ENCODE measurements around the gene TGFB1I1. TPM values are rescaled to one million over a fixed set of nuclear protein-coding genes. Genes with fewer than 3 reads are reported as not detected.

TGFB1I1 gene
- total RNA-seq, 1 experiment from 2014 or later: 4.3 TPM

DNA sequence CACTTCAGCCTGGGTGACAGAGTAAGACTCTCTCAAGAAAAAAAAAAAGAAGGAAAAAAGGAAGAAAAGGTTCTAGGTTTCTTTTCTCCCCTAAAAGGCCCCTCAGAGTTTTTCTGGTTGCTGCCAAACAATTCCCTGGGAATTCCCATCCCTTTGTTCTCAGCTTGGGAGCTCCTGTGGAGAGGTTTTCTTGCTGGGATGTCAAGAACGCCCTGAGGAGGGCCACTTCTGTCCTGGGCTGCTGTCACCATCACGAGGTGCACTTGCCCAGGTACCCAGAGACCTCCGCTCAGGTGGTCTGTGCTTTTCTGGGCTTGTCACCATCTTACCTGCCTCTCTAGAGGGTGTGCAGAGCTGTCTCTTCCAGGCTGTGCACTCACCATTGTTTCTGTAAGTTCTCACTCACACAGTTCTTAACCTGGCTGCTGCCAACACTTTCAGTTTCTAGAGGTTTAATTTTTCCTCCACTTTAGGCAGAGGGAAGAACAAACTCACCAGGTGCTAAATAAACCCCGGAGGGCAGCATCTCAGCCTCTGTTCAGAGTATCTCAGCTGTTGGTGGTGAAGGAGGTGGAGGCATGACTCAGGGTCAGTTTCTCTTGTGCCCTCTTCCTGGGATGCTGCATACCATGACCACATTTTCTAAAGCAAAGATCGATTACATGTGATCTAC, 41.4 kb upstream of the TGFB1I1 start:
- ChIA-PET CTCF (interaction anchor here (0.7 to 2.3 kb wide), 8 partner anchors 12 to 446 kb away, joined by 3 to 7 read pairs (median 3); partner anchors contain the start of genes HSD3B7 and ZNF843), POLR2A (no interaction called here)
- Mint-ChIP-seq H3K9me3 (no peaks in the 10 kb centered on the region), H3K27me3 (ENCODE audit: low read depth) (peaks cover 39% of the 10 kb centered on the region), H3K36me3 (no peaks in the 10 kb centered on the region; the same call in 1 of the 2 replicates), H3K4me1 (0 out of 2 replicates have a peak, but pooled peaks cover 2% of the 10 kb centered on the region), H3K4me3 (no peak overlapping the region), H3K27ac (no peak overlapping the region)
- no peak for DNase-seq (ENCODE audit: low spot score)
- peak; percentile 22; the same call in 1 of the 2 replicates for ATAC-seq
- TF ChIP-seq FOXP1 (CRISPR knock-in tag; IDR thresholded peaks at IDR 0.05; ENCODE audit: borderline replicate concordance) (no peak), NR3C1 (CRISPR knock-in tag; conservative IDR thresholded peaks at IDR 0.05; ENCODE audit: low read depth) (no peak), TEAD1 (CRISPR knock-in tag; IDR thresholded peaks at IDR 0.05) (no peak), ZNF396 (CRISPR knock-in tag; IDR thresholded peaks at IDR 0.05; ENCODE audit: borderline replicate concordance) (no peak), SP1 (CRISPR knock-in tag; conservative IDR thresholded peaks at IDR 0.05) (no peak), ETV6 (CRISPR knock-in tag; IDR thresholded peaks at IDR 0.05) (no peak), ZNF121 (CRISPR knock-in tag; IDR thresholded peaks at IDR 0.05) (no peak), ELF4 (CRISPR knock-in tag; IDR thresholded peaks at IDR 0.05; ENCODE audit: low read depth) (no peak), GABPB1 (CRISPR knock-in tag; IDR thresholded peaks at IDR 0.05) (no peak), ZBTB21 (CRISPR knock-in tag; IDR thresholded peaks at IDR 0.05; ENCODE audit: borderline replicate concordance) (no peak), HMGA2 (CRISPR knock-in tag; IDR thresholded peaks at IDR 0.05) (no peak)
- TF ChIP-seq, protein P1, sequence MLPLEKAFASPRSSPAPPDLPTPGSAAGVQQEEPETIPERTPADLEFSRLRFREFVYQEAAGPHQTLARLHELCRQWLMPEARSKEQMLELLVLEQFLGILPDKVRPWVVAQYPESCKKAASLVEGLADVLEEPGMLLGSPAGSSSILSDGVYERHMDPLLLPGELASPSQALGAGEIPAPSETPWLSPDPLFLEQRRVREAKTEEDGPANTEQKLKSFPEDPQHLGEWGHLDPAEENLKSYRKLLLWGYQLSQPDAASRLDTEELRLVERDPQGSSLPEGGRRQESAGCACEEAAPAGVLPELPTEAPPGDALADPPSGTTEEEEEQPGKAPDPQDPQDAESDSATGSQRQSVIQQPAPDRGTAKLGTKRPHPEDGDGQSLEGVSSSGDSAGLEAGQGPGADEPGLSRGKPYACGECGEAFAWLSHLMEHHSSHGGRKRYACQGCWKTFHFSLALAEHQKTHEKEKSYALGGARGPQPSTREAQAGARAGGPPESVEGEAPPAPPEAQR (CRISPR knock-in tag; IDR thresholded peaks at IDR 0.05): no peak
- TF ChIP-seq, protein P2, sequence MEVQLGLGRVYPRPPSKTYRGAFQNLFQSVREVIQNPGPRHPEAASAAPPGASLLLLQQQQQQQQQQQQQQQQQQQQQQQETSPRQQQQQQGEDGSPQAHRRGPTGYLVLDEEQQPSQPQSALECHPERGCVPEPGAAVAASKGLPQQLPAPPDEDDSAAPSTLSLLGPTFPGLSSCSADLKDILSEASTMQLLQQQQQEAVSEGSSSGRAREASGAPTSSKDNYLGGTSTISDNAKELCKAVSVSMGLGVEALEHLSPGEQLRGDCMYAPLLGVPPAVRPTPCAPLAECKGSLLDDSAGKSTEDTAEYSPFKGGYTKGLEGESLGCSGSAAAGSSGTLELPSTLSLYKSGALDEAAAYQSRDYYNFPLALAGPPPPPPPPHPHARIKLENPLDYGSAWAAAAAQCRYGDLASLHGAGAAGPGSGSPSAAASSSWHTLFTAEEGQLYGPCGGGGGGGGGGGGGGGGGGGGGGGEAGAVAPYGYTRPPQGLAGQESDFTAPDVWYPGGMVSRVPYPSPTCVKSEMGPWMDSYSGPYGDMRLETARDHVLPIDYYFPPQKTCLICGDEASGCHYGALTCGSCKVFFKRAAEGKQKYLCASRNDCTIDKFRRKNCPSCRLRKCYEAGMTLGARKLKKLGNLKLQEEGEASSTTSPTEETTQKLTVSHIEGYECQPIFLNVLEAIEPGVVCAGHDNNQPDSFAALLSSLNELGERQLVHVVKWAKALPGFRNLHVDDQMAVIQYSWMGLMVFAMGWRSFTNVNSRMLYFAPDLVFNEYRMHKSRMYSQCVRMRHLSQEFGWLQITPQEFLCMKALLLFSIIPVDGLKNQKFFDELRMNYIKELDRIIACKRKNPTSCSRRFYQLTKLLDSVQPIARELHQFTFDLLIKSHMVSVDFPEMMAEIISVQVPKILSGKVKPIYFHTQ (CRISPR knock-in tag; IDR thresholded peaks at IDR 0.05): no peak
- TF ChIP-seq, protein P3, sequence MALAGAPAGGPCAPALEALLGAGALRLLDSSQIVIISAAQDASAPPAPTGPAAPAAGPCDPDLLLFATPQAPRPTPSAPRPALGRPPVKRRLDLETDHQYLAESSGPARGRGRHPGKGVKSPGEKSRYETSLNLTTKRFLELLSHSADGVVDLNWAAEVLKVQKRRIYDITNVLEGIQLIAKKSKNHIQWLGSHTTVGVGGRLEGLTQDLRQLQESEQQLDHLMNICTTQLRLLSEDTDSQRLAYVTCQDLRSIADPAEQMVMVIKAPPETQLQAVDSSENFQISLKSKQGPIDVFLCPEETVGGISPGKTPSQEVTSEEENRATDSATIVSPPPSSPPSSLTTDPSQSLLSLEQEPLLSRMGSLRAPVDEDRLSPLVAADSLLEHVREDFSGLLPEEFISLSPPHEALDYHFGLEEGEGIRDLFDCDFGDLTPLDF (CRISPR knock-in tag; IDR thresholded peaks at IDR 0.05): no peak
- TF ChIP-seq, protein P4, sequence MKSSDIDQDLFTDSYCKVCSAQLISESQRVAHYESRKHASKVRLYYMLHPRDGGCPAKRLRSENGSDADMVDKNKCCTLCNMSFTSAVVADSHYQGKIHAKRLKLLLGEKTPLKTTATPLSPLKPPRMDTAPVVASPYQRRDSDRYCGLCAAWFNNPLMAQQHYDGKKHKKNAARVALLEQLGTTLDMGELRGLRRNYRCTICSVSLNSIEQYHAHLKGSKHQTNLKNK (CRISPR knock-in tag; IDR thresholded peaks at IDR 0.05): no peak

DNA sequence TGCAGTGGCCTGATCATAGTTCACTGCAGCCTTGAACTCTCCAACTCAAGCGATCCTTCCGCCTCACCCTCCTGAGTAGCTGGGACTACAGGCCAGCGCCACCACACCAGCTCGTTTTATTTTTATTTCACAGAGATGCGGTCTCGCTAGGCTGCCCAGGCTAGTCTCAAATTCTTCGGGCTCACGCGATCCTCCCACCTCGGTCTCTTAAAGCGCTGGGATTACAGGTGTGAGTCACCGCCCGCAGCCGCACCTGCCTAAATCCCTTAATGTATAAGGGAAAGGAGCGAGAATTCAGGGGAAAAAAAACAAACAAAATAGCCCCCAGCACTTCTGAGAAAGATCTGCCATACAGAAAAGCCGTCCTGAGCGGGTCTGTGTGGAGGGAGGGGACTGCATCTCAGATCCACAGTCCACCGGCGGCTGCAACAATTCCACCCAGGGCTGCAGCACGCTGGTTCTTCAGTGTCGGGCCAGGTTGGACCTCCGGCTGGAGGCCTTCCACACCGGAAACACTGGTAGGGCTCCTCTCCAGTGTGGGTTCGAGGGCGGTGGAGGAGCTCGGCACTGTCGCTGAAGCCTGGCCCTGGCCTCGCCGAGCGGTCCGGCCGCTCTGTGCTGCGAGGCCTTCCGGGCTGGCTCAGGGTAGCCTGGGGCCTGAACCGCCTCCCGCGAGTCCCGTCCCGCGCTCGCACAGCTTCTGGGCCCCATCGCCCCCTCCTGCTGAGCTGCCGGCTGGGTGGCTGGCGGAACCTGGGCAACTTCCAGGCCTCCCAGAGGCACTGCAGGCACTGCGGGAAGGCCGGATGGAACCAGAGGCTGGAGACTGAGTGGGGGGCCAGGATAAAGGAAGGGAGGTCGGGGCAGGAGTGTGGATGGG, 36.4 kb upstream of the TGFB1I1 start:
- ATAC-seq (peak; percentile 38; the same call in 1 of the 2 replicates), DNase-seq (ENCODE audit: low spot score) (no peak)
- ChIA-PET CTCF (interaction anchor here (1.0 to 1.6 kb wide), 3 partner anchors 16 to 93 kb away, joined by 4 to 6 read pairs (median 5); no protein-coding TSS in a partner anchor), POLR2A (no interaction called here)
- Mint-ChIP-seq H3K36me3 (no peaks in the 10 kb centered on the region), H3K9me3 (no peaks in the 10 kb centered on the region), H3K27ac (no peak overlapping the region; the same call in 1 of the 2 replicates), H3K4me1 (peaks cover 1% of the 10 kb centered on the region; the same call in 1 of the 2 replicates), H3K27me3 (ENCODE audit: low read depth) (peaks cover 6% of the 10 kb centered on the region; the same call in 1 of the 2 replicates), H3K4me3 (no peak overlapping the region)
- TF ChIP-seq, protein P5, sequence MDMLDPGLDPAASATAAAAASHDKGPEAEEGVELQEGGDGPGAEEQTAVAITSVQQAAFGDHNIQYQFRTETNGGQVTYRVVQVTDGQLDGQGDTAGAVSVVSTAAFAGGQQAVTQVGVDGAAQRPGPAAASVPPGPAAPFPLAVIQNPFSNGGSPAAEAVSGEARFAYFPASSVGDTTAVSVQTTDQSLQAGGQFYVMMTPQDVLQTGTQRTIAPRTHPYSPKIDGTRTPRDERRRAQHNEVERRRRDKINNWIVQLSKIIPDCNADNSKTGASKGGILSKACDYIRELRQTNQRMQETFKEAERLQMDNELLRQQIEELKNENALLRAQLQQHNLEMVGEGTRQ (CRISPR knock-in tag; IDR thresholded peaks at IDR 0.05): no peak
- TF ChIP-seq TCF7 (CRISPR knock-in tag; IDR thresholded peaks at IDR 0.05; ENCODE audit: low read depth): no peak
- no peak for TF ChIP-seq FOXK1 (CRISPR knock-in tag; IDR thresholded peaks at IDR 0.05)
- TF ChIP-seq TEAD4 (CRISPR knock-in tag; IDR thresholded peaks at IDR 0.05): no peak
- TF ChIP-seq ESRRA (CRISPR knock-in tag; IDR thresholded peaks at IDR 0.05; ENCODE audit: borderline replicate concordance): no peak
- no peak for TF ChIP-seq NFYB (CRISPR knock-in tag; conservative IDR thresholded peaks at IDR 0.05; ENCODE audit: low read depth)

Data from WTC11 (cell line).